Stimulated activated naive CD8-positive, alpha-beta T cell treated with anti-CD3 and anti-CD28 coated beads, Interleukin-15, Interleukin-2, amounts not matched to agents 100 ng/mL and 50 ng/mL, for 24 hours (primary cell): ENCODE results near the gene ZDHHC20.

Experiments used
- H3K27ac Mint-ChIP-seq: one replicate; pipeline ENCODE4 v1.8.0; 2021; ENCODE audit warnings: mild to moderate bottlenecking, mixed read lengths
- H3K27me3 Mint-ChIP-seq: one replicate; pipeline ENCODE4 v1.8.0; 2021; ENCODE audit warnings: mixed read lengths
- H3K36me3 Mint-ChIP-seq: one replicate; pipeline ENCODE4 v1.8.0; 2021; ENCODE audit warnings: low read depth, mixed read lengths
- H3K4me1 Mint-ChIP-seq: one replicate; pipeline ENCODE4 v1.8.0; 2021; ENCODE audit warnings: low read depth, mixed read lengths
- H3K4me3 Mint-ChIP-seq: one replicate; pipeline ENCODE4 v1.8.0; 2021; ENCODE audit warnings: mild to moderate bottlenecking, mixed read lengths
- H3K9me3 Mint-ChIP-seq: one replicate; pipeline ENCODE4 v1.8.0; 2021; ENCODE audit warnings: mixed read lengths

The ZDHHC20 gene

GRCh38 chr13:21333186-21333585 lies 125.9 kb downstream of the ZDHHC20 start:
- H3K4me1 Mint-ChIP-seq, result peaks cover 22% of the 10 kb centered on the region
- H3K36me3 Mint-ChIP-seq, result peaks cover 4% of the 10 kb centered on the region
- no peaks in the 10 kb centered on the region for H3K9me3 Mint-ChIP-seq
- H3K27me3 Mint-ChIP-seq, result no peaks in the 10 kb centered on the region
- no peak overlapping the region for H3K27ac Mint-ChIP-seq
- no peak overlapping the region for H3K4me3 Mint-ChIP-seq

DNA sequence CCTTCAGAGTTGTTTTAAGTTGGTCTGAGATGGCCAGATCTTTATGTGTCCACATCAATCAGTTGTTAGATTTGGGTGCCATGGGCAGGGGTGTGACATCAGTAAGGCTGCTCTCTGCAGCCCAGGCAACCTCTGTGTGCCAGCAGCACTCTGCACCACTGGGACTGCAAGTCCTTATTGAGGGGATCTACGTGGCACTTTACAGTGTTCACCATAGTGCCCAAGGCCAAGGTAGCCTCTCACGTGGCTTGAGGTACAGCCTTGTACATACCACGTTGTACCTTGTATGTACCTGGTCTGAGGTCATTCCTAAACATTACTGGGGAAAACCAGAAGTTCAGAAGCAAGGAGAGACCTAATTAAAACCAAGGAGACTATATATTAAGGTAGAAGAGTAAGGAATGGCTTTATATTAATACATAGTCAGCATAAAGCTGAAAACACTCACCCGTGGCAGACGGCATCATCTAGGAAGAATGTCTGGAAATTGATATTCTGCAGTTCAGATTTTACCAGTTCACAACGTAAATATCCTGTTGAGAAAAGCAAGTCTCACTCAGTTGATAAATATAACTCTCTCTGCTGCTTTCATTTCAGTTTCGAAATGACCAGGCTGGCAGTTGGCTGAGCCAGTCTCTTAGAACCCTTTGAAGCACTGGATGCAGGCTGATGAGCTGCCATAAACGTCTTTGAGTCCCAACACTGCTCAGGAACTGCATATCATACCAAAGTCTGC lies 128.8 kb downstream of the ZDHHC20 start:
- Mint-ChIP-seq H3K9me3 (no peaks in the 10 kb centered on the region), H3K27me3 (no peaks in the 10 kb centered on the region), H3K4me1 (peaks cover 23% of the 10 kb centered on the region), H3K27ac (no peak overlapping the region), H3K36me3 (peaks cover 4% of the 10 kb centered on the region), H3K4me3 (no peak overlapping the region)

DNA sequence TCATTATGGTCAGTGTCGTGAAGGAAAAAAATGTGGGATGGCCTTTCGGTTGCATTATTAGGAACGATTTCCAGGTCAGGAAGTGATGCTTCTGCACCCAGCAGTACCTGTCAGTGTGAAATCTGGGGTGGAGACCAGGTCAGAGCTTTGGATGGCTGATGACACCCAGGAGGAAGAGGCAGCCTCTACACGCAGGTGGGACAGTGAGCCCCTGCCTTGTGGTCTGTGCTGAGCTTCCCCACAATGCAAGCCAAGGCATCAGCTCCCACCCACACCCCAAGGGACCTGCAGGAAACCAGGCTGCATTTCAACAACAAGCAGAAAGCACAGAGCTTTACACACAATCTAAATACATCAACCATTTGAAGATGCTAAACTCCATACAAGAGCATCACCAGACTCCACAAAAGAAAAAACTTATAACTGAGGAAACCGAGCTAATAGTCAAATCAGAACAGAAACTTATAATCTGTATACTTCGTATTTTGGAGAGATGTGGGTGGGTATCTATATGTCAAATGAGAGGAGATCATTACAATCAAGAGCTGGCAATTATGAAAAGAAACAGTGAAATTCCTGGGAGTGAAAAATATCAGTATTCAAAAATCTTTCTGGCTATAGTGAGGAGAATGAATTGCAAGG lies 130.1 kb downstream of the ZDHHC20 start:
- H3K27ac Mint-ChIP-seq, result peak overlapping the region; percentile 4
- peaks cover 30% of the 10 kb centered on the region for H3K4me1 Mint-ChIP-seq
- no peaks in the 10 kb centered on the region for H3K27me3 Mint-ChIP-seq
- H3K4me3 Mint-ChIP-seq, result peak overlapping the region; percentile 8
- H3K9me3 Mint-ChIP-seq, result no peaks in the 10 kb centered on the region
- peaks cover 4% of the 10 kb centered on the region for H3K36me3 Mint-ChIP-seq

GRCh38 chr13:21328201-21328600 lies 130.9 kb downstream of the ZDHHC20 start:
- Mint-ChIP-seq H3K36me3 (peaks cover 4% of the 10 kb centered on the region), H3K9me3 (no peaks in the 10 kb centered on the region), H3K4me3 (no peak overlapping the region), H3K27ac (peak overlapping the region; percentile 22), H3K4me1 (peaks cover 30% of the 10 kb centered on the region), H3K27me3 (no peaks in the 10 kb centered on the region)

DNA sequence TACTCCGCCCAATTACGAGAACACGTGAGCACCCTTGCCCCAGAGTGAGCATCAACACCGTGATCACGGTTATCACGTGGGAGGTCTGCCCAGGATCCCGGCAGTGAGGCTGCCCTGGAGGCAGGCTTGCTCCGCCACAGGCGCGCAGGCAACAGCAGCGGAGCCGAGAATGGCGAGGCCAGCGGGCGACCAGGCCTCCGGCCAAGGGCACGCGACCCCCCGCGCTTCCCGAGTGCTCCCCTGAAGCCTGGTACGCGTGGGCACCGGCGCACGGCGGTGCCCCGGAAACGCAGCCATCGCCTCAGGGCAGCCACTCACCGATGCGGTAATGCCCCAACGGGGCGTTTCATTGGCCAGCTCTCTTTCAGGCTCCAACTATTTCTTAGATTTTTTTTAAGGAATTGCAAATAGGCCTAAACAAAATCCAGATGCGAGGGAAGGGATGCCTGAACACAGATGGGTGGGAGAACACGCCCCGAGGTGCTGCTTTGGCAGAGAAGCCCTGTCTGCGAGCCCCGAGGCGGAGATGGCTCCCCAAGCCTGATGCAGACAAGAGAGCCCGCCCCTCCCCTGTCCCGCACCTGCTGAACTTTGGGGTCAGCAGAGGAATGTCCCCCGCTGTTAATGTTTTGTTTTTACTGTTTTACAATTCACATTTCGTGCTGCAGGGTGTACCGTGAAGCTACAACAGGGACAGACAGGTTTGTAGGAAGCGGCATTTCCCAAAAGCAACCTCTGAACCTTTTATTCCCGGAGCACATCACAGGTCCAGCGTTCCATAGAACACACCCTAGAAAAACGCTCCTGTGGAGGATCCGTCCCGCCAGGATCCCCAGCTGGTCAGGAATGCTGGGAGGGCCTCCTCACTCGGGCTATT lies 132.7 kb downstream of the ZDHHC20 start:
- H3K27ac Mint-ChIP-seq, result no peak overlapping the region
- H3K27me3 Mint-ChIP-seq, result no peaks in the 10 kb centered on the region
- H3K9me3 Mint-ChIP-seq, result no peaks in the 10 kb centered on the region
- peaks cover 4% of the 10 kb centered on the region for H3K36me3 Mint-ChIP-seq
- H3K4me3 Mint-ChIP-seq, result no peak overlapping the region
- peaks cover 30% of the 10 kb centered on the region for H3K4me1 Mint-ChIP-seq

GRCh38 chr13:21324803-21325202 lies 134.3 kb downstream of the ZDHHC20 start:
- Mint-ChIP-seq H3K4me1 (peaks cover 20% of the 10 kb centered on the region), H3K36me3 (peaks cover 4% of the 10 kb centered on the region), H3K27me3 (no peaks in the 10 kb centered on the region), H3K9me3 (no peaks in the 10 kb centered on the region), H3K4me3 (no peak overlapping the region), H3K27ac (no peak overlapping the region)

- Mint-ChIP-seq H3K27me3 (no peaks in the 10 kb centered on the region), H3K36me3 (peaks cover 8% of the 10 kb centered on the region), H3K9me3 (no peaks in the 10 kb centered on the region), H3K4me1 (peaks cover 7% of the 10 kb centered on the region), H3K4me3 (no peak overlapping the region), H3K27ac (no peak overlapping the region)
Measured at GRCh38 chr13:21322988-21323387, 136.1 kb downstream of the ZDHHC20 start.
